Caco-2 (cell line): ENCODE results near the gene HABP2. TPM values are rescaled to one million over a fixed set of nuclear protein-coding genes. Genes with fewer than 3 reads are reported as not detected.

Experiments used
- BruUV-seq: library from RNA; stranded (reverse); fragments of 400-500 nt; replicated peaks from 2 replicates; lab custom pipeline; 2021; lab: Mats Ljungman, UMichigan
- CTCF ChIA-PET: fragments of 300-600 bp; sonication (Branson Sonifier 250); formaldehyde crosslinking; loops from one replicate; lab custom pipeline; 2022; ENCODE audit warnings: antibody characterized with exemption; lab: Charles Lee
- POLR2A ChIA-PET: fragments of 300-600 bp; sonication (Branson Sonifier 250); formaldehyde crosslinking; loops from one replicate; lab custom pipeline; 2022; ENCODE audit warnings: antibody characterized with exemption; lab: Charles Lee
- DNase-seq, 2 experiments: peaks; one replicate each; pipeline versions ENCODE4 v3.0.0 to v3.0.0-alpha.2; 2020 to 2022
- H3K27me3 ChIP-seq: replicated peaks from 2 replicates; pipeline ENCODE4 v1.6.0; 2011; ENCODE audit warnings: low read length; ENCODE audit not compliant: control insufficient read depth, insufficient read depth
- H3K36me3 ChIP-seq: 2 replicates; pipeline ENCODE4 v1.5.1; 2011; ENCODE audit warnings: low read length; ENCODE audit not compliant: control insufficient read depth, insufficient read depth
- H3K4me1 ChIP-seq: fragments of 250-450 bp; sonication (Bioruptor Pico); 2 replicates; pipeline ENCODE4 v1.5.1; 2020; ENCODE audit warnings: mild to moderate bottlenecking
- H3K4me3 ChIP-seq: 2 replicates; pipeline ENCODE4 v1.5.1; 2011; ENCODE audit warnings: low read depth, mild to moderate bottlenecking, control low read depth, low read length
- H3K9me3 ChIP-seq: fragments of 250-450 bp; sonication (Bioruptor Pico); 2 replicates; pipeline ENCODE4 v1.5.1; 2020; ENCODE audit warnings: mild to moderate bottlenecking, moderate library complexity
- H3K27ac Mint-ChIP-seq: one replicate; pipeline ENCODE4 v1.8.0; 2022; ENCODE audit warnings: mixed read lengths; ENCODE audit not compliant: unreplicated experiment
- H3K27me3 Mint-ChIP-seq: one replicate; pipeline ENCODE4 v1.8.0; 2022; ENCODE audit warnings: mixed read lengths; ENCODE audit not compliant: insufficient read depth, unreplicated experiment
- H3K36me3 Mint-ChIP-seq: one replicate; pipeline ENCODE4 v1.8.0; 2022; ENCODE audit warnings: mild to moderate bottlenecking, mixed read lengths; ENCODE audit not compliant: insufficient read depth, unreplicated experiment
- H3K4me1 Mint-ChIP-seq: one replicate; pipeline ENCODE4 v1.8.0; 2022; ENCODE audit warnings: low read depth, mixed read lengths; ENCODE audit not compliant: unreplicated experiment
- H3K4me3 Mint-ChIP-seq: one replicate; pipeline ENCODE4 v1.8.0; 2022; ENCODE audit warnings: mild to moderate bottlenecking, moderate library complexity, mixed read lengths; ENCODE audit not compliant: unreplicated experiment
- H3K9me3 Mint-ChIP-seq: one replicate; pipeline ENCODE4 v1.8.0; 2022; ENCODE audit warnings: mixed read lengths; ENCODE audit not compliant: unreplicated experiment
- intact Hi-C: fragments of 100-400 bp; cut with micrococcal nuclease; formaldehyde crosslinking; loops from one replicate; pipeline ENCODE4 v1.10.0; 2022; ENCODE audit not compliant: unreplicated experiment
- total RNA-seq: library from RNA; stranded (reverse); gene quantifications from 2 replicates; pipeline ENCODE4 v1.2.3, GENCODE V29; 2022
- TF ChIP-seq, protein P1 (sequence below), 2 experiments: fragments of 200-600 bp in 1 of 2; IDR thresholded peaks; 1 replicate in 1 of 2; 2 replicates in 1 of 2; pipeline versions ENCODE4 v1.5.1 to v1.8.0; 2011 to 2022; ENCODE audit warnings: antibody characterized with exemption in 1 of 2, control low read depth in 1 of 2, inconsistent platforms in 1 of 2, low read depth in 1 of 2, low read length in 1 of 2, mild to moderate bottlenecking in 1 of 2, moderate library complexity in 1 of 2; ENCODE audit not compliant: insufficient read depth in 1 of 2, severe bottlenecking in 1 of 2, unreplicated experiment in 1 of 2

The HABP2 gene
- total RNA-seq, 1 experiment from 2014 or later: 21.0 TPM

DNA sequence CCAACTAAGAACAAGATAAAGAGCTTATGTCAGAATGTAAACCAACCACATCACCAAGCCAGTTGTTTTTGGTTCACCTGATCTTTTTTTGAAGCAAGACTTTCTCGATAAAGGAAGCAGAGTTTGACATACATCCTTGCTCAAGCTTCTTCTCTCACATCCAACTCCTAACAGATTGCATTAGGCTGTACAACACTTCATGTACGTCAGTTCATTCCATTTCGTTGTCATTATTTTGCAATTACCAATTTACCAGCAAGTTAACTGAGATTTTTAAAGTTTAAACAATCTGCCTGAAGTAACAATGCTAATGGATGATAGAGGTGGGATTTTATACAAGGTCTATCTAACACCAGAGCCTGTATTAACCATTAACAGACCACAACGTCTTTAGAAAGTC, 70.0 kb downstream of the HABP2 start:
- H3K27ac Mint-ChIP-seq: no peak overlapping the region
- H3K4me3 Mint-ChIP-seq: no peak overlapping the region
- peaks cover 2% of the 10 kb centered on the region for H3K27me3 Mint-ChIP-seq
- peaks cover 8% of the 10 kb centered on the region for H3K4me1 Mint-ChIP-seq
- Histone ChIP-seq H3K36me3 (no peaks in the 10 kb centered on the region), H3K27me3 (no peaks in the 10 kb centered on the region), H3K4me1 (0 out of 2 replicates have a peak, but pooled peaks cover 4% of the 10 kb centered on the region), H3K4me3 (no peak overlapping the region), H3K9me3 (no peaks in the 10 kb centered on the region)
- ChIA-PET POLR2A (no interaction called here), CTCF (interaction anchor here (1.3 kb wide), 1 partner anchor 238 kb away, joined by 3 read pairs; no protein-coding TSS in a partner anchor)
- intact Hi-C loops: no loop called here
- DNase-seq: no peak
- no TSS peak for BruUV-seq
- H3K9me3 Mint-ChIP-seq: no peaks in the 10 kb centered on the region
- TF ChIP-seq, protein P1, sequence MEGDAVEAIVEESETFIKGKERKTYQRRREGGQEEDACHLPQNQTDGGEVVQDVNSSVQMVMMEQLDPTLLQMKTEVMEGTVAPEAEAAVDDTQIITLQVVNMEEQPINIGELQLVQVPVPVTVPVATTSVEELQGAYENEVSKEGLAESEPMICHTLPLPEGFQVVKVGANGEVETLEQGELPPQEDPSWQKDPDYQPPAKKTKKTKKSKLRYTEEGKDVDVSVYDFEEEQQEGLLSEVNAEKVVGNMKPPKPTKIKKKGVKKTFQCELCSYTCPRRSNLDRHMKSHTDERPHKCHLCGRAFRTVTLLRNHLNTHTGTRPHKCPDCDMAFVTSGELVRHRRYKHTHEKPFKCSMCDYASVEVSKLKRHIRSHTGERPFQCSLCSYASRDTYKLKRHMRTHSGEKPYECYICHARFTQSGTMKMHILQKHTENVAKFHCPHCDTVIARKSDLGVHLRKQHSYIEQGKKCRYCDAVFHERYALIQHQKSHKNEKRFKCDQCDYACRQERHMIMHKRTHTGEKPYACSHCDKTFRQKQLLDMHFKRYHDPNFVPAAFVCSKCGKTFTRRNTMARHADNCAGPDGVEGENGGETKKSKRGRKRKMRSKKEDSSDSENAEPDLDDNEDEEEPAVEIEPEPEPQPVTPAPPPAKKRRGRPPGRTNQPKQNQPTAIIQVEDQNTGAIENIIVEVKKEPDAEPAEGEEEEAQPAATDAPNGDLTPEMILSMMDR (IDR thresholded peaks at IDR 0.05; ENCODE audit: insufficient read depth in 1 of 2, low read depth in 1 of 2, low read length in 1 of 2, severe bottlenecking in 1 of 2, unreplicated experiment in 1 of 2): no peak
- H3K36me3 Mint-ChIP-seq: no peaks in the 10 kb centered on the region

GRCh38 chr10:113625461-113626186, 72.8 kb downstream of the HABP2 start:
- no TSS peak for BruUV-seq
- TF ChIP-seq, protein P1 (IDR thresholded peaks at IDR 0.05; ENCODE audit: insufficient read depth in 1 of 2, low read depth in 1 of 2, low read length in 1 of 2, severe bottlenecking in 1 of 2, unreplicated experiment in 1 of 2): no peak
- Histone ChIP-seq H3K27me3 (no peaks in the 10 kb centered on the region), H3K4me1 (0 out of 2 replicates have a peak, but pooled peaks cover 4% of the 10 kb centered on the region), H3K9me3 (no peaks in the 10 kb centered on the region), H3K4me3 (no peak overlapping the region), H3K36me3 (no peaks in the 10 kb centered on the region)
- no peak for DNase-seq
- intact Hi-C loops: no loop called here
- Mint-ChIP-seq H3K27me3 (no peaks in the 10 kb centered on the region), H3K27ac (no peak overlapping the region), H3K36me3 (no peaks in the 10 kb centered on the region), H3K9me3 (no peaks in the 10 kb centered on the region), H3K4me1 (peaks cover 8% of the 10 kb centered on the region), H3K4me3 (no peak overlapping the region)
- POLR2A ChIA-PET: interaction anchor here (0.6 kb wide), 1 partner anchor 141 kb away, joined by 4 read pairs; no protein-coding TSS in a partner anchor
- CTCF ChIA-PET: no interaction called here

DNA sequence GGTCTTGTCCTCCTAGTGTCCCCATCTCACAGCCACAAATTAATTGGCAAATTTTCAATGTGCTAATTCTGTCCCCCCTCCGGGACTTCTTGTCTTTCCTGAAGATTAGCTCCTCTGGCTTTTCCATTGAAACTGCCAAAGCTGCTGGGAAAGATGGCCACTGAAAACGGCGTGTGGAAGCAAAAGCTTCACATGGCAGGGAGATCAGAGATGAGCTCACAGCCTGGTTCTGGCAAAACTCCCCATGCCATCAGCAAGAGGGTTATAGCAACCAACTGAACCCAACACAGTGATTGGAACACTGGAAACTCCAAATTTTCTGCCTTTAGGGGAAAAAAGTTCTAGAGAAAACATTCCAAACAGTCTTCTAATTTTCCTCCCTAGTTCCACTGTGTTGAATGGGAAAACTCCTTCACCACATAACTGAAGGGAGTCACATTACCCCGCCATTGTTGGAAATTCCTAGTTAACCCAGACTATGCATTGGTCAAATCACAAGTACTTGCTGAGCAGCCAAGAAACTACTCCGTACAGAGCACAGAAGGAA, 74.0 kb downstream of the HABP2 start:
- intact Hi-C loops: no loop called here
- H3K36me3 Mint-ChIP-seq: no peaks in the 10 kb centered on the region
- peaks cover 8% of the 10 kb centered on the region for H3K4me1 Mint-ChIP-seq
- no peak for DNase-seq
- TF ChIP-seq, protein P1 (IDR thresholded peaks at IDR 0.05; ENCODE audit: insufficient read depth in 1 of 2, low read depth in 1 of 2, low read length in 1 of 2, severe bottlenecking in 1 of 2, unreplicated experiment in 1 of 2): no peak
- Histone ChIP-seq H3K4me1 (0 out of 2 replicates have a peak, but pooled peaks cover 7% of the 10 kb centered on the region), H3K9me3 (no peaks in the 10 kb centered on the region), H3K4me3 (no peak overlapping the region), H3K27me3 (no peaks in the 10 kb centered on the region), H3K36me3 (no peaks in the 10 kb centered on the region)
- no peak overlapping the region for H3K27ac Mint-ChIP-seq
- no peaks in the 10 kb centered on the region for H3K9me3 Mint-ChIP-seq
- no peaks in the 10 kb centered on the region for H3K27me3 Mint-ChIP-seq
- BruUV-seq: no TSS peak
- ChIA-PET CTCF (no interaction called here), POLR2A (no interaction called here)
- no peak overlapping the region for H3K4me3 Mint-ChIP-seq
